GM12801 (cell line): ENCODE measurements around the gene BHMT.

Experiments
- CTCF ChIP-seq: IDR thresholded peaks from one replicate; pipeline ENCODE4 v1.5.1; 2011; ENCODE audit warnings: control low read depth; ENCODE audit not compliant: insufficient read length; ENCODE audit errors: extremely low read depth

Gene BHMT

GRCh38 chr5:79111387-79111959 lies at the start of gene BHMT:
Gene BHMT, plus strand, starts transcription at chr5:79111809. Its CDS starts 77 bp downstream, at chr5:79111886.
- no peak for TF ChIP-seq CTCF

- no peak for TF ChIP-seq CTCF
These were observed 49.2 kb upstream of the BHMT start for GRCh38 chr5:79062436-79062835.

- no peak for TF ChIP-seq CTCF
These were observed 41.9 kb upstream of the BHMT start, which contains the start of the genes BHMT2 and DMGDH for GRCh38 chr5:79069488-79070349. Gene BHMT2, plus strand, starts transcription at chr5:79069767. Its CDS starts 16 bp downstream, at chr5:79069783. Gene DMGDH, minus strand, starts transcription at chr5:79069674. Its CDS starts 54 bp downstream, at chr5:79069620.

- no peak for TF ChIP-seq CTCF
These were observed 41.3 kb upstream of the BHMT start for GRCh38 chr5:79070350-79070667.

GRCh38 chr5:79074641-79075040 lies 37.0 kb upstream of the BHMT start:
- TF ChIP-seq CTCF, result no peak

GRCh38 chr5:79075646-79076426 lies 35.8 kb upstream of the BHMT start:
- no peak for TF ChIP-seq CTCF

- no peak for TF ChIP-seq CTCF
These were observed 34.8 kb upstream of the BHMT start for GRCh38 chr5:79076819-79077218.
